Heart left ventricle (tissue), 13 donors: ENCODE results near the gene AGXT2.

ENCODE experiments used
- POLR2A ChIP-seq, 2 donors: fragments of 450-650 bp; IDR thresholded peaks; one replicate each; pipeline ENCODE4 v1.6.1; 2017; ENCODE audit warnings: antibody characterized with exemption in 2 of 2, mild to moderate bottlenecking in 2 of 2, moderate library complexity in 2 of 2
- TF ChIP-seq, protein P1 (sequence below), 12 donors: fragments of 200-600 bp; sonication (generic) in 4 of 12; IDR thresholded peaks; one replicate each; pipeline versions ENCODE4 v1.5.0 to v1.8.0; 2018 to 2022; ENCODE audit warnings: antibody characterized with exemption in 12 of 12, mild to moderate bottlenecking in 5 of 12
- donor health status: ischemic (EF 13 %, LVEDD 7.1; RV severe dilation, severe dysfunction).
- donor health status: DM: no; HTN: yes; CAD: no.
- donor health status: DM: no; HTN: no; CAD: no.
- donor health status: ischemic (EF 25% LVEDD 6.9; RV normal size, moderate dysfunction).
- donor health status: ischemic (EF 25% LVEDD 5.7; RV mildly dilated, moderate dysfunction).
- donor health status: ischemic (EF 35%, LVEDD 5.7; RV mildly dilated, moderate dysfunction).
- donor health status: nonischemic (EF 11% LVEDD 7.7; RV severe dilation, severe dysfunction).
- donor health status: DM: yes; HTN: yes; CAD: no.
- donor health status: PGD.
- donor health status: ischemic (EF 29% LVEDD 5.4; RV normal size, mild dysfunction).
- donor health status: nonischemic (EF 23%, LVEDD 6.1; RV moderate dilation, normal function).

DNA sequence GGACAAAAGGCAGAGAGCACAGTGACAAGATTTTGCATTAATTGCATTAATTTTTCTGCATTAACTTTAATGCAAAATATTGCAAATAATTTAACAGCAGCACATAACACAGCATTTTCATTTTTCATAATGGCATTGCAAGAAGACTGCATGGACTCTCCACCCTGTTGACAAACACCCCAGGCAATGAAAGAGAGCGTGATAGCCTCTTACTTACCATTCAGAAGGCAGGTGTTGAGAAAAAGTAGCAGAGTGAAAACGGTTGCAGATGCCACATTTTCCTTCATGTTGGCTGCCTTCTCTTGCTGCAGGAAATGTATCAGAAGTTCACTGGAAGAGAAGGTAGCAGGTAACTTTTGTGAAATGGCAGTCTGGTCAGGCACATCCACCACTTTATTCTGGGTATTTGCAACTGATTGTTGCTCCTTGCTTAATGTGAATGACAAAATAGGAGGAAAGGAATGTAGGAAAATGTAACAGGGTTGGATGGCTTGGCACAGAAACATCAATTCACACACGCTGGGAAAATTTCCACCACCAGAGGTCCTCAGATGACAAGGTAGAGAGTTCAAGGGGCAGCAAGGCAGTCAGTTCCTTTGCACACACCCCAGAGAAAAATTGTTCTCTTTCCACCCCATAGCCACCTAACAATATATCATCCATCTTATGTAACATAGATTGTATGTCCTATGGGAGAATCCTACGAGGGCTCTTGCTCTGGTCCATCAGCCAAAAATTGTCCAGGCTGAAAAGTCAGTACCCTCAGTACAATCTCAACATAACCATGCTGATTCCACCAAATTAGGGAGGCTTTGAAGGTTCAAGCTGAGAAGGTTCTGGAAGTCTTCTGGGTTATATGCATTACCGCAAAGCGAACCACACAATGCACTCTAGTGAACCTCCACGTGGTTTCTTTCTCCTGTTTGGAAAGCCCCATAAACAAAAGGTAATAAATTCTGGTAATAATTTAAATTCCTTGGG is 41.9 kb upstream of the AGXT2 start:
- TF ChIP-seq, protein P1, sequence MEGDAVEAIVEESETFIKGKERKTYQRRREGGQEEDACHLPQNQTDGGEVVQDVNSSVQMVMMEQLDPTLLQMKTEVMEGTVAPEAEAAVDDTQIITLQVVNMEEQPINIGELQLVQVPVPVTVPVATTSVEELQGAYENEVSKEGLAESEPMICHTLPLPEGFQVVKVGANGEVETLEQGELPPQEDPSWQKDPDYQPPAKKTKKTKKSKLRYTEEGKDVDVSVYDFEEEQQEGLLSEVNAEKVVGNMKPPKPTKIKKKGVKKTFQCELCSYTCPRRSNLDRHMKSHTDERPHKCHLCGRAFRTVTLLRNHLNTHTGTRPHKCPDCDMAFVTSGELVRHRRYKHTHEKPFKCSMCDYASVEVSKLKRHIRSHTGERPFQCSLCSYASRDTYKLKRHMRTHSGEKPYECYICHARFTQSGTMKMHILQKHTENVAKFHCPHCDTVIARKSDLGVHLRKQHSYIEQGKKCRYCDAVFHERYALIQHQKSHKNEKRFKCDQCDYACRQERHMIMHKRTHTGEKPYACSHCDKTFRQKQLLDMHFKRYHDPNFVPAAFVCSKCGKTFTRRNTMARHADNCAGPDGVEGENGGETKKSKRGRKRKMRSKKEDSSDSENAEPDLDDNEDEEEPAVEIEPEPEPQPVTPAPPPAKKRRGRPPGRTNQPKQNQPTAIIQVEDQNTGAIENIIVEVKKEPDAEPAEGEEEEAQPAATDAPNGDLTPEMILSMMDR (IDR thresholded peaks at IDR 0.05), result peak; percentile 42 to 72 (median 58)
- TF ChIP-seq POLR2A (IDR thresholded peaks at IDR 0.05), result no peak
